ENCODE data around the gene TLCD2. TPM values are rescaled to one million over a fixed set of nuclear protein-coding genes. Genes with fewer than 3 reads are reported as not detected.

TLCD2 gene
- total and polyA plus RNA-seq, 2 of the 13 experiments (the other 11 are each of a cell fraction or from before 2014, with no cell fraction given) = 0.90 to 1.1 TPM

GRCh38 chr17:1736348-1737281 is 26.4 kb upstream of the TLCD2 start (continued):
- TF ChIP-seq ZFP41 (CRISPR knock-in tag; IDR thresholded peaks at IDR 0.05; ENCODE audit: borderline replicate concordance) (no peak), GPN1 (CRISPR knock-in tag; IDR thresholded peaks at IDR 0.05; ENCODE audit: borderline replicate concordance) (no peak), FOXA1 (IDR thresholded peaks at IDR 0.05) (peak; percentile 45; the same call in 1 of the 2 replicates), FOXA1 (CRISPR knock-in tag; IDR thresholded peaks at IDR 0.05) (peak; percentile 98), ATF1 (CRISPR knock-in tag; IDR thresholded peaks at IDR 0.05) (no peak), MXI1 (IDR thresholded peaks at IDR 0.05; ENCODE audit: borderline replicate concordance, low read depth, low read length) (peak; percentile 71; the same call in 1 of the 3 replicates), ZNF3 (CRISPR knock-in tag; IDR thresholded peaks at IDR 0.05) (peak; percentile 91), ZNF660 (CRISPR knock-in tag; IDR thresholded peaks at IDR 0.05; ENCODE audit: borderline replicate concordance, low read depth) (no peak), ZNF589 (CRISPR knock-in tag; conservative IDR thresholded peaks at IDR 0.05) (no peak), CBX2 (IDR thresholded peaks at IDR 0.05; ENCODE audit: low read depth, low read length) (no peak), CBX2 (CRISPR knock-in tag; IDR thresholded peaks at IDR 0.05; ENCODE audit: low read depth) (no peak), ZNF891 (CRISPR knock-in tag; IDR thresholded peaks at IDR 0.05) (no peak; the same call in 1 of the 2 replicates), RORA (CRISPR knock-in tag; IDR thresholded peaks at IDR 0.05) (no peak), PRDM4 (CRISPR knock-in tag; IDR thresholded peaks at IDR 0.05; ENCODE audit: borderline replicate concordance) (no peak), HNRNPK (IDR thresholded peaks at IDR 0.05; ENCODE audit: low read depth, low read length, poor library complexity, severe bottlenecking) (no peak), FOSL2 (CRISPR knock-in tag; IDR thresholded peaks at IDR 0.05) (peak; percentile 84), ZNF83 (CRISPR knock-in tag; IDR thresholded peaks at IDR 0.05; ENCODE audit: borderline replicate concordance) (no peak), ZBTB40 (IDR thresholded peaks at IDR 0.05) (no peak), ZBTB40 (CRISPR knock-in tag; IDR thresholded peaks at IDR 0.05) (peak; percentile 84)

Measured in HepG2 (cell line).